Measurements from ENCODE around the gene SLCO3A1.

SLCO3A1 gene

GRCh38 chr15:92118162-92118935 is 264.8 kb downstream of the SLCO3A1 start:
- TF ChIP-seq CTCF (IDR thresholded peaks at IDR 0.05; ENCODE audit: low read depth, low read length): no peak

GRCh38 chr15:92118936-92119325 is 265.4 kb downstream of the SLCO3A1 start:
- TF ChIP-seq CTCF (IDR thresholded peaks at IDR 0.05; ENCODE audit: low read depth, low read length): no peak
- no peak overlapping the region for H3K4me3 ChIP-seq (ENCODE audit: low read depth, low read length)

More at GRCh38 chr15:92118162-92118935, 264.8 kb downstream of the SLCO3A1 start:
- no peak overlapping the region for H3K4me3 ChIP-seq (ENCODE audit: low read depth, low read length)

- no peak overlapping the region for H3K4me3 ChIP-seq (ENCODE audit: low read depth, low read length)
- no peak for TF ChIP-seq CTCF (IDR thresholded peaks at IDR 0.05; ENCODE audit: low read depth, low read length)
Measured at GRCh38 chr15:92120094-92120795, 266.7 kb downstream of the SLCO3A1 start.

- no peak for TF ChIP-seq CTCF (IDR thresholded peaks at IDR 0.05; ENCODE audit: low read depth, low read length)
- no peak overlapping the region for H3K4me3 ChIP-seq (ENCODE audit: low read depth, low read length)
Measured at GRCh38 chr15:92121047-92121446, 267.5 kb downstream of the SLCO3A1 start.

GRCh38 chr15:92122259-92122658 is 268.8 kb downstream of the SLCO3A1 start:
- no peak for TF ChIP-seq CTCF (IDR thresholded peaks at IDR 0.05; ENCODE audit: low read depth, low read length)

GRCh38 chr15:92123962-92124656 is 270.6 kb downstream of the SLCO3A1 start:
- H3K4me3 ChIP-seq (ENCODE audit: low read depth, low read length): no peak overlapping the region
- TF ChIP-seq CTCF (IDR thresholded peaks at IDR 0.05; ENCODE audit: low read depth, low read length): no peak

More at GRCh38 chr15:92122259-92122658, 268.8 kb downstream of the SLCO3A1 start:
- no peak overlapping the region for H3K4me3 ChIP-seq (ENCODE audit: low read depth, low read length)
